ENCODE data around the gene TESPA1. TPM values are rescaled to one million over a fixed set of nuclear protein-coding genes. Genes with fewer than 3 reads are reported as not detected.

The TESPA1 gene
- total and polyA plus RNA-seq, 9 of the 15 experiments (the other 6 are each of a cell fraction or from before 2014, with no cell fraction given), result 0.72 to 7.1 (median 2.4) TPM

DNA sequence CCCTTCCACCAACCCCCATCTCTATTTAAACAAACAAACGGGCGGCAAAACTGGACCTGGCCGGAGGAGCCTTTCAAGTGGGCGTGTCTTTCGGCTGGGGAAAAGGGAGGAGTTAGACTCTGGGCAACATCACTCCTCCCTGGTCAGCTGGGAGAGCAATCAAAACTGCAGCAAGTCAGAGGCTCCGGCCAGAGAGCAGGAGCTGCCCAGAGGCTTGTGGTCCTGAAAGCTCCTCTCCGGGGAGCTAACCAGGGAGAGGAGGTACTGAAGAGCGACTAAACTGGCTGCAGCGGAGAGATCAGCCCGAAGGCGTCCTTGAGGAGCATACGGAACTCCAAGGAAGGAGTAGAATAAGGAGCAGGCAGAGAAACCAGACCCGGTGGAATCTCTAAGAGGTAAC lies 35.2 kb upstream of the TESPA1 start, which contains the start of gene NEUROD4 (continued):
- TF ChIP-seq, protein P1, sequence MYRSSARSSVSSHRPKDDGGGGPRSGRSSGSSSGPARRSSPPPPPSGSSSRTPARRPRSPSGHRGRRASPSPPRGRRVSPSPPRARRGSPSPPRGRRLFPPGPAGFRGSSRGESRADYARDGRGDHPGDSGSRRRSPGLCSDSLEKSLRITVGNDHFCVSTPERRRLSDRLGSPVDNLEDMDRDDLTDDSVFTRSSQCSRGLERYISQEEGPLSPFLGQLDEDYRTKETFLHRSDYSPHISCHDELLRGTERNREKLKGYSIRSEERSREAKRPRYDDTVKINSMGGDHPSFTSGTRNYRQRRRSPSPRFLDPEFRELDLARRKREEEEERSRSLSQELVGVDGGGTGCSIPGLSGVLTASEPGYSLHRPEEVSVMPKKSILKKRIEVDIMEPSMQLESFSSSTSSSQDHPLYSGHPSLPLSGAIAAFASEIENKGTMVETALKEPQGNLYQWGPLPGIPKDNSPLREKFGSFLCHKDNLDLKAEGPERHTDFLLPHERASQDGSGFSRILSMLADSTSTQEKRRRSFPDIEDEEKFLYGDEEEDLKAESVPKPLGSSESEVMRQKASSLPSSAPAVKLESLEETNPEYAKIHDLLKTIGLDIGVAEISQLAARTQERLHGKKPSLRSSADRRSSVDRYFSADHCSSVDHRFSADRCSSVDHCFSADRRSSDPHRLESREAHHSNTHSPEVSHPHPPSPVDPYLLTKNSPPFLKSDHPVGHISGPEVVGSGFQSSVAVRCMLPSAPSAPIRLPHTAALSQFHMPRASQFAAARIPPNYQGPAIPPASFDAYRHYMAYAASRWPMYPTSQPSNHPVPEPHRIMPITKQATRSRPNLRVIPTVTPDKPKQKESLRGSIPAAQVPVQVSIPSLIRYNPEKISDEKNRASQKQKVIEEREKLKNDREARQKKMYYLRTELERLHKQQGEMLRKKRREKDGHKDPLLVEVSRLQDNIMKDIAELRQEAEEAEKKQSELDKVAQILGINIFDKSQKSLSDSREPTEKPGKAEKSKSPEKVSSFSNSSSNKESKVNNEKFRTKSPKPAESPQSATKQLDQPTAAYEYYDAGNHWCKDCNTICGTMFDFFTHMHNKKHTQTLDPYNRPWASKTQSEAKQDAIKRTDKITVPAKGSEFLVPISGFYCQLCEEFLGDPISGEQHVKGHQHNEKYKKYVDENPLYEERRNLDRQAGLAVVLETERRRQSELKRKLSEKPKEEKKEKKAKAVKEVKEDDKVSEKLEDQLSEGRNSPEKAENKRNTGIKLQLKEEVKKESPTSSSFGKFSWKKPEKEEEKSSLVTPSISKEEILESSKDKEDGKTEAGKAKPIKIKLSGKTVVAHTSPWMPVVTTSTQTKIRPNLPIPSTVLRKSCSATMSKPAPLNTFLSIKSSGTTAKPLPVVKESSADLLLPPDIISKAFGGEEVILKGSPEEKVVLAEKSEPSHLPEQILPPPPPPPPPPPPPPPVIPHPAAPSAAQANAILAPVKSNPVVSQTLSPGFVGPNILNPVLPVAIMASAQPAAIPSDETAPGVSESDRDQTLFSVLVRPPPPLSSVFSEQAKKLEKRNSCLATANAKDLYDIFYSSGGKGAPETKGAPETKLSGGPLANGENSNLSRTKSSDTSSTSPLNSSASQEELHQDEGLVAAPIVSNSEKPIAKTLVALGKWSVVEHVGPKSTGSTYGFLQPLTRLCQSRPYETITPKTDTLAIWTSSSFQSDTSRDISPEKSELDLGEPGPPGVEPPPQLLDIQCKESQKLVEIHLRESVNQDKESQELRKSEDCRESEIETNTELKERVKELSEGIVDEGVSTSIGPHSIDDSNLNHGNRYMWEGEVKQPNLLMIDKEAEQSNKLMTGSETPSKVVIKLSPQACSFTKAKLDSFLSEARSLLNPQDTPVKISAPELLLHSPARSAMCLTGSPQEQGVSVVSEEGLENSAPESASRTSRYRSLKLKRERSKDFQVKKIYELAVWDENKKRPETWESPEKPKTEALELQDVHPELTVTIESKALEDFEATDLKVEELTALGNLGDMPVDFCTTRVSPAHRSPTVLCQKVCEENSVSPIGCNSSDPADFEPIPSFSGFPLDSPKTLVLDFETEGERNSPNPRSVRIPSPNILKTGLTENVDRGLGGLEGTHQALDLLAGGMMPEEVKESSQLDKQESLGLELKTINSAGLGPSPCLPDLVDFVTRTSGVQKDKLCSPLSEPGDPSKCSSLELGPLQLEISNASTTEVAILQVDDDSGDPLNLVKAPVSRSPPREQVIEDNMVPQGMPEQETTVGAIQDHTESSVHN (IDR thresholded peaks at IDR 0.05; ENCODE audit: borderline replicate concordance in 1 of 2, low read depth in 1 of 2), result no peak
- TF ChIP-seq KLF6 (CRISPR knock-in tag; IDR thresholded peaks at IDR 0.05; ENCODE audit: borderline replicate concordance) (no peak), HMG20B (CRISPR knock-in tag; IDR thresholded peaks at IDR 0.05) (no peak), ZNF174 (CRISPR knock-in tag; IDR thresholded peaks at IDR 0.05) (no peak), NR2F6 (CRISPR knock-in tag; IDR thresholded peaks at IDR 0.05) (no peak), POLR2A (conservative IDR thresholded peaks at IDR 0.05) (no peak), BRF1 (IDR thresholded peaks at IDR 0.05; ENCODE audit: borderline replicate concordance, extremely low read depth, insufficient read length) (no peak), SREBF1 (IDR thresholded peaks at IDR 0.05; ENCODE audit: borderline replicate concordance, low read depth, low read length) (no peak)
- TF ChIP-seq, protein P2, sequence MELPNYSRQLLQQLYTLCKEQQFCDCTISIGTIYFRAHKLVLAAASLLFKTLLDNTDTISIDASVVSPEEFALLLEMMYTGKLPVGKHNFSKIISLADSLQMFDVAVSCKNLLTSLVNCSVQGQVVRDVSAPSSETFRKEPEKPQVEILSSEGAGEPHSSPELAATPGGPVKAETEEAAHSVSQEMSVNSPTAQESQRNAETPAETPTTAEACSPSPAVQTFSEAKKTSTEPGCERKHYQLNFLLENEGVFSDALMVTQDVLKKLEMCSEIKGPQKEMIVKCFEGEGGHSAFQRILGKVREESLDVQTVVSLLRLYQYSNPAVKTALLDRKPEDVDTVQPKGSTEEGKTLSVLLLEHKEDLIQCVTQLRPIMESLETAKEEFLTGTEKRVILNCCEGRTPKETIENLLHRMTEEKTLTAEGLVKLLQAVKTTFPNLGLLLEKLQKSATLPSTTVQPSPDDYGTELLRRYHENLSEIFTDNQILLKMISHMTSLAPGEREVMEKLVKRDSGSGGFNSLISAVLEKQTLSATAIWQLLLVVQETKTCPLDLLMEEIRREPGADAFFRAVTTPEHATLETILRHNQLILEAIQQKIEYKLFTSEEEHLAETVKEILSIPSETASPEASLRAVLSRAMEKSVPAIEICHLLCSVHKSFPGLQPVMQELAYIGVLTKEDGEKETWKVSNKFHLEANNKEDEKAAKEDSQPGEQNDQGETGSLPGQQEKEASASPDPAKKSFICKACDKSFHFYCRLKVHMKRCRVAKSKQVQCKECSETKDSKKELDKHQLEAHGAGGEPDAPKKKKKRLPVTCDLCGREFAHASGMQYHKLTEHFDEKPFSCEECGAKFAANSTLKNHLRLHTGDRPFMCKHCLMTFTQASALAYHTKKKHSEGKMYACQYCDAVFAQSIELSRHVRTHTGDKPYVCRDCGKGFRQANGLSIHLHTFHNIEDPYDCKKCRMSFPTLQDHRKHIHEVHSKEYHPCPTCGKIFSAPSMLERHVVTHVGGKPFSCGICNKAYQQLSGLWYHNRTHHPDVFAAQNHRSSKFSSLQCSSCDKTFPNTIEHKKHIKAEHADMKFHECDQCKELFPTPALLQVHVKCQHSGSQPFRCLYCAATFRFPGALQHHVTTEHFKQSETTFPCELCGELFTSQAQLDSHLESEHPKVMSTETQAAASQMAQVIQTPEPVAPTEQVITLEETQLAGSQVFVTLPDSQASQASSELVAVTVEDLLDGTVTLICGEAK (IDR thresholded peaks at IDR 0.05), result peak; percentile 82
- TF ChIP-seq, protein P2 (CRISPR knock-in tag; IDR thresholded peaks at IDR 0.05), result no peak
